ENCODE measurements around the gene TELO2. TPM values are rescaled to one million over a fixed set of nuclear protein-coding genes. Genes with fewer than 3 reads are reported as not detected.

Gene TELO2
- total RNA-seq, 1 donor from 2014 or later = 17.7 TPM

GRCh38 chr16:1492082-1492922, 858 bp upstream of the TELO2 start:
- no peak for DNase-seq (ENCODE audit: low spot score)
- intact Hi-C loops (cut with DNase I) = loop anchor here (5.0 to 10.0 kb wide), 2 partner anchors 70 to 122 kb away; partner anchors contain the start of genes CRAMP1, IFT140 and UQCC4

- no peak for DNase-seq (ENCODE audit: low spot score)
- intact Hi-C loops (cut with DNase I) = loop anchor here (1.0 to 10.0 kb wide), 3 partner anchors 38 to 121 kb away; partner anchors contain the start of genes CRAMP1, IFT140 and UQCC4
Measured at GRCh38 chr16:1493746-1494094, 560 bp downstream of the TELO2 start.

DNA sequence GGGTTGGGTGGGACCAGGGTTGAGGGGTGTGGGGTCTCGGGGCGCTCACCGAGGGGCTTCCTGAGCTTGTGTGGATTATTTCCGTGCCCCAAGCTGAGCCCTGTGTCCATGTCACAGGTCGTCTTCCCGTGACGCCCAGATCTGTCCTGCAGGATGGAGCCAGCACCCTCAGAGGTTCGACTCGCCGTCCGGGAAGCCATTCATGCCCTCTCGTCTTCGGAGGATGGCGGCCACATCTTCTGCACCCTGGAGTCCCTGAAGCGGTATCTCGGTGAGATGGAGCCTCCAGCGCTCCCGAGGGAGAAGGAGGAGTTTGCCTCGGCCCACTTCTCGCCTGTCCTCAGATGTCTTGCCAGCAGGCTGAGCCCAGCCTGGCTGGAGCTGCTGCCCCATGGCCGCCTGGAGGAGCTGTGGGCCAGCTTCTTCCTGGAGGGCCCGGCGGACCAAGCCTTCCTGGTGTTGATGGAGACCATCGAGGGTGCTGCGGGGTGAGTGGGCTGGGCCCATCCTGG, 1.0 kb downstream of the TELO2 start:
- intact Hi-C loops (cut with DNase I) = loop anchor here (1.0 to 10.0 kb wide), 3 partner anchors 37 to 121 kb away; partner anchors contain the start of genes CRAMP1, IFT140 and UQCC4
- DNase-seq (ENCODE audit: low spot score) = no peak

GRCh38 chr16:1494711-1495110, 1.6 kb downstream of the TELO2 start:
- intact Hi-C loops (cut with DNase I) = loop anchor here (1.0 to 10.0 kb wide), 4 partner anchors 37 to 120 kb away; partner anchors contain the start of genes CRAMP1, IFT140 and UQCC4
- DNase-seq (ENCODE audit: low spot score) = no peak

DNA sequence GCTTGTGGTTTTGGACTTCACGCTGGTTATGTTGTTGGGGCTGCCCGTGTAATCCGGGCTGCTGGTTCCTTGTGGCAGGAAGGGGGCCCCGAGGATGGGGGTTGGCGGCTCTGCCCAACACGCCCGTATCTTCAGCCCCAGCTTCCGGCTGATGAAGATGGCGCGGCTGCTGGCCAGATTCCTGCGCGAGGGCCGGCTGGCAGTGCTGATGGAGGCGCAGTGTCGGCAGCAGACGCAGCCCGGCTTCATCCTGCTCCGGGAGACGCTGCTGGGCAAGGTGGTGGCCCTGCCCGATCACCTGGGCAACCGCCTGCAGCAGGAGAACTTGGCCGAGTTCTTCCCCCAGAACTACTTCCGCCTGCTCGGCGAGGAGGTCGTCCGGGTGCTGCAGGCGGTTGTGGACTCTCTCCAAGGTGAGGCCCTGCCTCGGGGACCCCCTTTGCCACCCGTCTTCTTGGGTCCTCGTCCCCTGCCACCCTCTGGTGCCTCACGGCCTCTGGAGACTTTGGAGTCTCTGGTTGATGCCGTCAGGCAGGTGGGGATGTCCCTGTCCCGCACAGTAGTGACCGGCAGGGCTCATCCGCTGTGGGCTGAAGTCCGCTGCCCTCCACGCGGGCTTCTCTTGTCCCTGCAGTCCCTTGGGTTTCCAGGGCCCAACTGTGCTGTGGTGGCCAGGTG, 2.2 kb downstream of the TELO2 start:
- intact Hi-C loops (cut with DNase I) = loop anchor here (5.0 to 10.0 kb wide), 2 partner anchors 72 to 119 kb away; partner anchors contain the start of genes CRAMP1 and IFT140
- DNase-seq (ENCODE audit: low spot score) = no peak

DNA sequence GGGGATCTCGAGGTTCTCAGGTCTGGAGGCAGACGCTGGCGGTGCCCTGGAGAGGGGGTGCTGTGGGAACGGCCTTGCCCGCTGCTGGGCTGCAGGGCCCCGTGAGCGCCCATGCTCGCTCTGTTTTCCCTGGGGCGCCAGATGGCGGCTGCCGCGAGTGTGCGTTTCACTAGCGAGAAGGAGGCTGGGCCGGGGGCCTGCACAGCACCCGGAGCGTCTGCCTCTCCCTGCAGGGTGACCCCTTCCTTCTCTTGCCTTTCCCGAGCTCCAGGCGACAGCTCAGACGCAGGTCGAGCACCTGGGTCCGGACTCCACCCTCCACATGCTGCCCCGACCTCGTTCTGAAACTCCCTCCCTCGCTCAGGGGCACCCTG, 2.7 kb downstream of the TELO2 start:
- intact Hi-C loops (cut with DNase I) = loop anchor here (5.0 to 10.0 kb wide), 2 partner anchors 71 to 119 kb away; partner anchors contain the start of genes CRAMP1 and IFT140
- no peak for DNase-seq (ENCODE audit: low spot score)

GRCh38 chr16:1496464-1496863, 3.3 kb downstream of the TELO2 start:
- DNase-seq (ENCODE audit: low spot score) = no peak
- intact Hi-C loops (cut with DNase I) = loop anchor here (5.0 to 10.0 kb wide), 2 partner anchors 71 to 118 kb away; partner anchors contain the start of genes CRAMP1 and IFT140

DNA sequence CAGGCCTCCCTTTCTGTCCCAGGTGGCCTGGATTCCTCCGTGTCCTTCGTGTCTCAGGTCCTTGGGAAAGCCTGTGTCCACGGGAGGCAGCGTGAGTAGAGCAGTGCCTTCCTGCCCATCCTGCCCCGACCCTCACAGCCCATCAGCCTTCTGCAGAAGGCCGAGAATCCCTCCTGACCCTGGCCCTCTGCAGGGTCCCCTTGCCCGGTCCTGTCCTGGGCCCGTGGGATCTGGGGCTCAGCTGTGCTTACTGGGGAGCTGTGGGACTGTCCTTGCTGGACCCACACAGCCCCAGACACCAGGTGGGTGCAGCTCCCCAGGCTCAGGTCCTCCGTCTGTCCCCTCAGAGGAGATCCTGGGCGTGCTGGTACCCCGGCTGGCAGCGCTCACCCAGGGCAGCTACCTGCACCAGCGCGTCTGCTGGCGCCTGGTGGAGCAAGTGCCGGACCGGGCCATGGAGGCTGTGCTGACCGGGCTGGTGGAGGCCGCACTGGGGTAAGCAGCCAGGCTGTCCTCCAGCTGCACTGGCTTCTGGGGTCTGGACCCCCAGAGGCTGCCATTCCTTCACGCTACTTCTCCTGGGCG, 3.9 kb downstream of the TELO2 start:
- DNase-seq (ENCODE audit: low spot score) = no peak
- intact Hi-C loops (cut with DNase I) = loop anchor here (5.0 to 10.0 kb wide), 2 partner anchors 70 to 118 kb away; partner anchors contain the start of genes CRAMP1 and IFT140

DNA sequence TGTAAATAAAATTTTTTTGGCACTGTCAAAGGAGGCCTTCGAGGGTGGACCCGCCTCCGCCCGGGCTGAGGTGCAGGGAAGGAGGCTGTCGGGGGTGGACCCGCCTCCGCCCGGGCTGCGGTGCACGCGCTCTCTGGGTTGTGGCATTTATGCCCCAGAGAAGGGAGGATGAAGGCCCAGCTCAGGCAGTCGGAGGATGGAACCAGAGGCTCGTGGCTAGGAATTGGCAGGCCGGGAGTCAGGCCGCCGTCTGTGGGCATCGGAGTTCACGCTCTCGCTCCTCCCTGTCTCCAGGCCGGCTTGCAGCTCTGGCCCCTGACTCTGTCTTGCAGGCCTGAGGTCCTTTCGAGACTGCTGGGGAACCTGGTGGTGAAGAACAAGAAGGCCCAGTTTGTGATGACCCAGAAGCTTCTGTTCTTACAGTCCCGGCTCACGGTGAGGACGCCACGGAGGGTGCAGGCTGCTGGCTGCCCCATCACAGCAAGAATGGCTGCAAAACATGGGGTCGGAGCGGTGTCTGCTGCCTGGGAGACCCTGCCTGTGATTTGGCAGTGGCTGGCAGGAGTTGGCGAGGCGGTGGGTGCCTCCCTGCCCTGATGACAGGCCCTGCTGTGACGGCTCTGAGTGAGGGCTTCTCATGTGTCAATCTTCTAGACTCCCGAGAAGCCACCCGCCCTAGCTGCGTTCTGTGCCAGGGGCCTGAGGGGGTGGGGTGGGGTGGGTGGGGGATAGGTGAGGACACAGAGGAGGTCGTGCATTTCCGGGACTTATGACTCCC, 5.9 kb downstream of the TELO2 start:
- DNase-seq (ENCODE audit: low spot score) = no peak
- intact Hi-C loops (cut with DNase I) = loop anchor here (5.0 to 10.0 kb wide), 2 partner anchors 68 to 116 kb away; partner anchors contain the start of genes CRAMP1 and IFT140

DNA sequence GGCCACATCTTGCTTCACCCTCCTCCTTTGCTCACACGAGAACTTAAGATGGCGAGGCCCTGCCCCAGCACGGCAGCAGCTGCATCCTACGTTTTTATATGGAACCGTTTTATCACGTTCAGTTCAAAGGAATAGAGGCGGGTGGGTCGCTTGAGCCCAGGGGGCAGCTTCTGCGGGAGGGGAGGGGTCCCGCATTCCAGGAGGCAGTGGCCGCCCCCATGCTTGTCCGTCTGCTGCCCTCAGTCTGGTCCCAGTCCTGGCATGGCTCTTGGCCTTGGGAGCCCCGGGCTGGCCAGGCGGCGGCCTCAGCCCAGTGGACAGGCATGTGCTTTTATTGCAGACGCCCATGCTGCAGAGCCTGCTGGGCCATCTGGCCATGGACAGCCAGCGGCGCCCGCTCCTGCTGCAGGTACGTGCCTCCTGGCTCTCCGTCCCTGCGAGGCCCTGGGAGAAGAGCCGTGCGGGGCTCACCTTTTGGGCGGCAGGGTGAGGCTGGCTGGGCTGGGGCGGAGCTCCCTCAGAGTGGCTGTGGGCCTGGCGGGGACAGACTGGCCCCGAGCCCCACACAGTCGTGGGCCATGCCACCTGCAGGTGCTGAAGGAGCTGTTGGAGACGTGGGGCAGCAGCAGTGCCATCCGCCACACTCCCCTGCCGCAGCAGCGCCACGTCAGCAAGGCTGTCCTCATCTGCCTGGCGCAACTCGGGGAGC, 6.8 kb downstream of the TELO2 start:
- intact Hi-C loops (cut with DNase I) = loop anchor here (5.0 to 10.0 kb wide), 2 partner anchors 67 to 115 kb away; partner anchors contain the start of genes CRAMP1 and IFT140
- no peak for DNase-seq (ENCODE audit: low spot score)

DNA sequence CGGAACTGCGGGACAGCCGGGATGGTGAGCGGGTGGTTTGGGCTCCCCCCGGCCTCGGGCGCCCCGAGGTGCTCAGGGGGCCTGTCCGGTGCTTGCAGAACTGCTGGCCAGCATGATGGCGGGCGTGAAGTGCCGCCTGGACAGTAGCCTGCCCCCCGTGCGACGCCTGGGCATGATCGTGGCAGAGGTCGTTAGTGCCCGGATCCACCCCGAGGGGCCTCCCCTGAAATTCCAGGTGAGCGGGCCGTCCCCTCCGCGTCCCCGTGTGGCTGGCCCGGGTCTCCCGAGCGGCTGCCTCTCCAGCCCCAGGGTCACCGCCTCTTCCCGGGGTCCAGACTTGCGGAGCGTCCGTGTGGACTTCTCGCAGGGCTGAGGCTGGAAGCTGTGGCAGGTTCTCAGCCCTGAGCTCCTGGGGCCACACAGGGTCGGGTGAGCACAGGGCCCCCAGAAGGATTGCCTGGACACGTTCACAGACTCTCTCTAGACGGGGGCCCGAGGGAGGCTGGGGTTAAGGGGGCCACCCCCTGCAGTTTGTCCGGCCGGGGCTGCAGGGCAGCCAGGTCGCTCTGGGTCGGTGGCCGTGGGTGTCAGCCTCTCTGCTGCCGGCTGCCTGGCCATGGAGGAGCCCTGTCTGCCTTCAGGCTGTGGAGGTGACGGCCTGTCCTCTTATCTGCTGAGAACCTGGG, 7.4 kb downstream of the TELO2 start:
- no peak for DNase-seq (ENCODE audit: low spot score)
- intact Hi-C loops (cut with DNase I) = no loop called here

DNA sequence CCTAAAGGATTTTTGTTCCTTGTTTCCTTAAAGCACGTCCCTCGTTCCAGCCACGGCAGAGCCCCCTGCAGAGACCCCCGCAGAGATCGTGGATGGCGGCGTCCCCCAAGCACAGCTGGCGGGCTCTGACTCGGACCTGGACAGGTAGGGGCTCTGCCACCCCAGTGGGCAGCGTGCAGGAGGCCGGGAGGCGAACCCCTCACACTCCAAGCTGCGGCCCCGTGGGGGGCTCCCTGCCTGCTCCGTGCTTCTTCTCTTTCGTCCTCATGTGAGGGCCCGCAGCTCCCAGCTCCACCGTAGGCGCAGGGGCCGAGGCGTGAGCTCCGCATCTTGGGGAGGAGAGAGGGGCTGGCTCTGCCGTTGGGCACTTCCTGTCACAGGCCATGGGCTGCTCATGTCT, 8.5 kb downstream of the TELO2 start:
- DNase-seq (ENCODE audit: low spot score) = no peak
- intact Hi-C loops (cut with DNase I) = no loop called here

GRCh38 chr16:1502092-1503004, 9.2 kb downstream of the TELO2 start:
- intact Hi-C loops (cut with DNase I) = no loop called here
- no peak for DNase-seq (ENCODE audit: low spot score)

DNA sequence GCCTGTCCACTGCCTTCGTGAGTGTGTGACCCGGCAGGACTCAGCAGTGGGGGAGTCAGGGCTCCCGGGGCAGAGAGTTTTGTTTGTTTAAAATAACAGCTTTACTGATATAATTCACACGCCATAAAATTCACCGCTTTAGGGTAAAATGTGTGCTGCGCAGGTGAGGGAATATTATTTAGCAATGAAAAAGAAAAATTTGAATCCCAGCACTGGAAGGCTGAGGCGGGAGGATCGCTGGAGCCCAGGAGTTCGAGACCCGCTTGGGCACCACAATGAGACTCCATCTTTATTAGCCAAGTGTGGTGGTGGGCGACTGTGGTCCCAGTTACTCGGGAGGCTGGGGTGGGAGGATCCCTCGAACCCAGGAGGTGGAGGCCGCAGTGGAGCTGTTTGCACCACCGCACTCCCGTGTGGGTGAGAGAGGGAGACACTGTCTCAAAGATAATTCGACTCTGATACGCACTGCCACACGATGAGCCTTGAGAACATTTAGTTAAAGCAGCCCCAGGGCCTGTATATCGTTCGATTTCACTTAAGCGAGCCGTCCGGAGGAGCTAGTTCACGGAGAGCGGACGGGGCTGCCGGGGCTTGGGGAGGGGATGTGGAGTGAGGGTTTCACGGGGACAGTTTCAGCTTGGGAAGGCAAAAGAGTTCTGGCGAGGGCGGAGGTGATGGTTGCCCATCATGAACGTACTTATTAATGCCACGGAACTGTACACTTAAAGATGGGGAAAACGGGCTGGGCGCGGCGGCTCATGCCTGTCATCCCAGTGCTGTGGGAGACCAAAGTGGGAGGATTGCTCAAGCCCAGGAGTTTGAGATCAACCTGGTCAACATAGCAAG, 10.2 kb downstream of the TELO2 start:
- DNase-seq (ENCODE audit: low spot score) = no peak
- intact Hi-C loops (cut with DNase I) = no loop called here

- intact Hi-C loops (cut with DNase I) = loop anchor here (5.0 kb wide), 1 partner anchor 47 kb away; no protein-coding TSS in a partner anchor
- no peak for DNase-seq (ENCODE audit: low spot score)
Measured at GRCh38 chr16:1505073-1505844, 12.1 kb downstream of the TELO2 start.
